Tongue (tissue), 2 donors: ENCODE results near the gene CELF6. TPM values are rescaled to one million over a fixed set of nuclear protein-coding genes. Genes with fewer than 3 reads are reported as not detected.

Experiments used
- DNase-seq: peaks from one replicate; pipeline ENCODE4 v3.0.0-alpha.2; 2015
- total RNA-seq: library from RNA; depleted of rRNA; stranded (reverse); fragments of >200 nt; gene quantifications from one replicate; pipeline ENCODE4 v1.2.3, GENCODE V29; 2014

CELF6 gene
- total RNA-seq, result 1.3 TPM

DNA sequence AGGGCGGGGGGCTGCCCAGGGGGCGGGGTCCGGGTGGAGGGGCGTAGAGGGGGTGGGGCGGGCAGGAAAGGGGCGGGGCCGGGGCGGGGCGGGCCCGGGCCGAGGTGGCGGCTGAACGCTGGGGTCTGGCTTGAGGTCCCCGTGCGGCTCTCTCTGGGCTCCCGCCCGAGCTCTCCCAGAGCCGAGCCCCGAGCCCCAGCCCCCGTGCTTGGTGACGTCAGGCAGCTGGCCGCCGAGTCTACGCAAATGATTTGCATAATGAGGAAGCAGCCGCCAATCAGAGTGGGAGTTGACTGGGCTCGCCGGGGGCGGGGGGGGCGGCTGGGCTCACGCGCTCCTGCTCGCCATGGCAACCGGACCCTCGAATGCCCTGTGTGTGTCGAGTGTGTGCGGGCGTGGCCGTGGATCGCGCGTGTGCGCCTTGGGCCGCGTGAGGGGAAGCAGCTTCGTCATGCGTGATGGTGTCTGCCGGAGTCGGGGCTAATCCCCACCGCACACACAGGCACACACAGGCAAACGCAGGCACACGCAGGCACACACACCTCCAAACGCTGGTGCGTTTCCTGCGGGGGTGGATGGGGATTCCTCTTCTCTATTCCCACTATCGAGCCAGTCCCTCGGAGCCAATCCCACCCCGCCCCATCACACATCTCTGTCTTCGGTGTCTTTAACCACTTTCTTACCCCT, at the start of gene CELF6:
Gene CELF6, minus strand, starts transcription at position 173 of the 687 bp plus-strand sequence. CDS start 283 bp downstream, outside the sequence.
- DNase-seq, result peak; percentile 88

DNA sequence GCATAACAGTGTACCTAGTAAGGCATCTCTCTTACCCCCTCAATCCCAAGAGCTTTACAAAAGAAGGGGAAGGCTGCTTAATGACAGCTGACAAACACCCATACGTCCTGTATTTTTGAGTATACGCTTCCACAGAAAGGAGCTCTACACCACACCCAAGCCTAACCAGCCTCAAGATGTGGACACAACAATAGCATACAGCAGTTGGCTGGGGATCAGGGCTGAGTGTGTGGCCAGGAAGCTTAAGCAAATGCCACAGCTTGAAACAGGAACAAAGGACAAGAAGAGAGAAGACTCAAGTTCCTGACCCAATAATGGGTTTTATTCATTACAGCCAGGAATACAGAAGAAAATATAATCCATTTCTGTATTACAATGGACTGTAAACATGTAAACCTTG, 48.9 kb upstream of the CELF6 start:
- DNase-seq, result no peak

DNA sequence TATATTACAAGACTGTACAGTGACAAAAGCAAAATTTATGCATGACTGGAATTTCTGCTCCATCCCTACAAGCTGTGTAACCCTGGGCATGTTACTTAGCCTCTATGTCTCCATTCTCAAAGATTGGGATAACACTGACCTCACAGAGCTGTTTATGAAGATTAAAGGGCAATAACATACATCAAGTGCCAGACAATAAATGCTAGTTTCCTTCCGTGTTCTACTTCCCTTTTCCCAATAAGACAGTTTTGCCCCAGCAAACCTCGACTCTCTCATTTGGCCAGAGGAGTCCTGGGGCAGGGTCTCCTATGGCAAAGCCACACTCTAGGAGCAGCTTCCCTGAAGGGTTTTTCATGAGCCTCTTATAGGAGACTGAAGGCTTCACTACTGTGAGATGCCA, 48.4 kb upstream of the CELF6 start:
- DNase-seq, result no peak

DNA sequence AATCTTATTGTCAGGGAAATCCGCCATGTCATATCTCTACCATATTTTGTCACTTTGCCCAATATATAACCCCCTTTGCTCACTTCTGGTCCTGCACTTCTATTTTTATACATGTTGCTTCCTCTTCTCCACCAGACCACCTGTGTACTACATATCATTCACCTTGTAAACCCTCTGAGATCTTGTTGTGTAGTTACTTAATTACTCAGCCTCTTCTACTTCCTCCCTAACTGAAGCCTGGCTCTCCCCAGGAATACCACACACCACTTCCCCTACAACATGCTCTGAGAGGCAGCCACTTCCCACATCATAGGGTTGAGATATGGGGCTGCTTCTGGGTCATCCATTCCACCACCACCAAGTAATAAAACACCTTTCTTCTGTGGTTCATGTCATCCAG, 45.9 kb upstream of the CELF6 start:
- no peak for DNase-seq

DNA sequence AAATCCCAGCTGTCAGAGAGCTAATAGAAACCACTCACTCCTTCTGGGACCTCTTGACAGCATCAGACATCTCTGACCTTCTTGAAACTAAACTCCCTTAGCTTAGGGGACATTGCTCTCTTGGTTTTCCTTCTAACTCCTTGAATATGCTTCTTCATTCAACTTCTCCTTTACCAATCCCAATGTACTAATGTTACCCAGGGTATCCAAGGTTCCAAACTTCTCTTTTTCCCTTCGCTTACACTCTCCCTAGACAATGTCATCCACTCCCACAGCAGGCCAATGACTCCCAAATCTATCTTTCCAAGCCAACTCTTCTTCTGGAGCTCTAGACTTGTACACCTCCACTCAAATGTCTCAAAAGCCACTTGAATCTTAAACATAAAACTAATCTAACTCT, 41.2 kb upstream of the CELF6 start:
- no peak for DNase-seq

DNA sequence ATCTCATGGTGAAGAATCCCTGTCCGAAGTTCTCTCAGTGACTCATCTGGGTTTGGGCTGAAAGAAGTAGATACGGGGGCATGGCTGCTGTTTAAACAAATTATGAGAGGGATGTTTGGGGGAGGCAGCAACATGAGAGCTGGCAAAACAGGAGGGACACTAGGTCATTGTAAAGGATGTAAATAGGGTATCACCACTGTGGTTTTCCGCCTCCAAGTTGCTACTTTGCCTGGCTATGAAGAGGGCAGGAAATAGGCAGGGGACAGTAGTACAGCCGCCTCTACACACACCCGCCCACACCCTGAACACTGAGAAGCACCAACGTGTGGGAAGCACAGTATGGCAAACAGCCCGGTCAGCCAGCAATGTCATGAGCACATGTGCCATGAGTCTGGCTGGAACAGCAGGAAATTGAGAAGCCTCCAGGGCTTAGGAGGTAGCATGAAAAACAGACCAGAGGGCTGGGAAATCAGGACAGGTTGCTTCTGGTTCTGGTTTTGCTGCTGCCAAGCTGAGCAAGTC, 38.8 kb upstream of the CELF6 start:
- DNase-seq, result peak; percentile 56

DNA sequence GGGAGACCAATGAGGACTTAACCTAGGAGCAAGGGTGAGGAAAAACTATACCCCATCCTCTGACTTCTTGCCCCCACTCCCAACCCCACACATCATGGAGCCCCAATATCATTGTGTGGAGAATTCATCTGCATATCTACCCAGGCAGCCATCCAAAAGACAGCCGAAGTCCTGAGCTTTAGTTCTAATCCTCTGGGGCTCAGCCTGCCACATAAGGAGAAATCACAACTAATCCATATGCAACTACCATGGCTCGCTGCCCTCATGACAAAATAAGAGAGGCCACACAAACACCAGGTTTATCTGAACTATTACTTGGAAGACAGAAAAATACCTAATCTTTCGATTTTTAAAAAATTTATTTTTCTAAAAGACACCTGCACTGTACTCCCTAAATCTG, 38.2 kb upstream of the CELF6 start:
- DNase-seq, result no peak

DNA sequence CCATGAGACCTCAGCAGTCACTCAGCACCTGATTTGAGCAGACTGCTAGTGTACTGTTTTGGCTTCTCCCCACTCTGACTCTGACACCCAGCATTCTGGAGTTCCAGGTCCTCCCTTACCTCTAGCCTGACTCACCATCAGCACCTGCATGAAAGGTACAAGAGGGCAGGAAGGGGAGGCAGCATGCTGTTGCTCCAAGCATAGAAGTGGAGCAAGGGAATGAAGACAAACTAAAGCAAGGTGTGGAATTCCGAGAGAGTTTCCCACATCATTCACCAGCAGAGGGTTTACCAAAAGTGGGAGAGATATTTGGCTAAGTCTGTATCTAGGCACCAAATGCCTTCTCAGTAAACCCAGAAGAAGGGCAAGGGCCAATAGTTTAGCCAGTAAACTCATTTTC, 34.5 kb upstream of the CELF6 start:
- DNase-seq, result no peak

DNA sequence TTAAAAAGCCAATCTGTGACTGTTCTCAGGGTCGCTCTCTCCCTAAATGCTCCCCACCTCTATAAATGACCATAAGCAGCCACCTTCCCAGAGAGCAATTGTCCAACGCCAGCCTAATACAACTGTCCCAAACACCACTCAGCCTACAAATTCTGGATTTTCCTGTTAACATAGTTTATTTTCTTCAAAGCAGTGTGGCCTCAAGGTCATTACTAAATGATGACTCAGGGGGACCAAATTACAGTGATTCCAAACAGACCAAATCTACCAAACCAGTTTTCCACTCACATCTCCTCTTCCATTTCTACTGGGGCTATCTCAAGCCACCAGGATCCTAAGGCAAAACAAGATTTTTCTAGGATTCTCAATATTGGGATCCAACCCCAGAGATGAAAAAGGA, 33.3 kb upstream of the CELF6 start:
- DNase-seq, result no peak

DNA sequence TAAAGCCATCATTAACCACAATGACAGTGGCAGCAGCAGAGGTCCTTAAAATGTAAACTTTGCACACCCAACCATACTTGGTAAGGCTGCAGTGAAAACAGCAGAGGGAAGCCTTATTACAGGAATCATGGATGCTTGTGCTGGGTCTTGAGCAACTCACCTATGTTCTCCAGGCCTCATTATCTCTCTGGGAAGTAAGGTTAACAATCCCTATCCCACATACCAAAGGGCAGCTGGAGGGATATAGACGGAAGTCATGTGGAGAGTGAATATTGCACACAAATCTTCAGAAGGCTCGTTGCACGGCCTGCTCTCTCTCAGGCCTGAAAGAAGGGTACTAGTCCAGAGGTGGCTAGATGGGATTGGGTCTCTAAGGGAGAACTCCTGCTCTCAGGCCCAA, 25.8 kb upstream of the CELF6 start:
- no peak for DNase-seq

DNA sequence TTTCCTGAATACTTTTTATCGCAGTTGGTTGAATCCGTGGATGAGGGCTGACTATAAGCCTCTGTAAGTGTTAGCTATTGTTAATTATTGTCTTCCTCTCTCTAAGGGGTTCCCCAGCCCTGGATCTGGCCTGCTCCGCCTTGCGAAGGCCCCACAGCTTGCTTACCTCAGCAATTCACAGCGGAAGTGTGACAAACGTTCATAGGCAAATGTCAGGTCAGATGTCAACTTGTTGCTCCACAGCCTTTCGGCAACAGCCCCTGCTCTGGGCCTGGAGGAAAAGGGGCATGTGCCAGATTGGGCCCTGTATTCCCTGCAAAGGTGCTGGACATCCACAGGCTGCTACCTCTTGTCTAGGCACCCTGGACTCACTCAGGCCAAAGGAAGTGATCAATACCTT, 25.3 kb upstream of the CELF6 start:
- no peak for DNase-seq

DNA sequence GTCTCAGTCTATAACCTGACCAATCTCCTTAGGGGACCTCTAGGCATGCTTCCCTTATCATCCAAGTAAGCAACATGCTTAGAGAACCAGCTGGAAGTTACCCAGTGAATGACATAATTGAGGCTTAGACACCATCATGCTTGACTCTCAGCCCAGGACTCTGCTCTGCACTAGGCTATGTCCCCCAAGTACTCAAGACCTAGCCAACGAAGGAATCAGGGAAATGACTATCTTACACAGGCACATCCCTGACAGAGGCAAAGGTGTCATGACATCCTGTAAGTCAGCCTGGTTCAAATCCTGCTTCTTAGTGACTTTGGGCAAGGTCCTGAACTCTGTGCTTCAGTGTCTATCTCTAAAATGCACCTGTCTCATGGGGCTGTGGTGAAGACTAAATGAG, 24.6 kb upstream of the CELF6 start:
- no peak for DNase-seq

DNA sequence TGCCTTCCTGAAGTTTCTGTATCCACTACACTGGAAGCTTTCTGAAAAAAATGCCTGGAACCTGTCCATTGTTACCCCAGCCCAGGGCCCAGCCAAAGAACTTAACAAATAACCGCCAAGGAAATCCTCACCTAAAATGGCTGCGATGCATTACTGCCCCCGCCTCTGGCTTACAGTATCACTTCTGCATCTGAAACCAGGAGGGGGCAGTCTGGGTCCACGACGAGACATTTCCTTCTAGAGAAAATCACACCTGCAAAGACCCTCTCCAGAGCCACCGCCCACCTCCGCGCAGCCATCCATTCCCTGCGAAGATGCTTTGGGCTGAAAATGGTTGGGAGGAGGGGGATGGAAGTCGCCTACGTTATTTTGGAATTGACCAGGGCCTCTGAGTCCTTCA, 22.4 kb upstream of the CELF6 start:
- DNase-seq, result peak; percentile 13

DNA sequence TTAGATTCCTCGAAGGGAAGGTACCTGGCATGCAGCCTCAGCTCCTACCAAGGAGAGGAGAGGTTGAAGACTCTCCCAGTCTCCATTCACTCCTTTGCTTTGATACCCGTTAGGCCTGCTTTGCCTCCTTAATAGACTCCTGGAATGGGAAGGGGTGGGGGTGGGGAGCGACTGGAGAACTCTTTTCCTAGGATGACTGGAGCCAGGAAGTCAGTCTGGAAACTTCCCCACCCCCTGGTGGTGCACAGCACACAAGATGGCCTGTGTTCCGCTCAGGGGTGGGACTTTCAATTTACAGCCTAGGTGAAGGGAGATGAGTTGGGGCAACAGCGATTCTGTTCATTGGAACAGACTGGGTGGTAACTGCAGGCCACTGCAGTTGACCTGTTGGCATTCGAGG, 21.4 kb upstream of the CELF6 start:
- DNase-seq, result no peak

DNA sequence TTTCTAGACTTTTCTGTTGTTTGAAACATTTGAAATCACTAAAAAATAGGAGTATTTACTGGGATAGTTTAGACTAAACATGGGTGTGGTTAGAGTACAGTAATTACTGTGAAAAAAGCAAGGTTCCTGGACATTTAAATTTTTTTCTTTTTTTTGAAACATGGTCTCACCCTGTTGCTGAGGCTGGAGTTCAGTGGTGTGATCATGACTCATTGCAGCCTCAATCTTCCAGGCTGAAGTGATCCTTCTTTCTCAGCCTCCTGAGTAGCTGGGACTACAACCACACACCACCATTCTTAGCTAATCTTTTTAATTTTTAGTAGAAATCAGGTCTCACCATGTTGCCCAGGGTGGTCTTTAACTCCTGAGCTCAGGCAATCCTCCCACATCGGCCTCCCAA, 20.4 kb upstream of the CELF6 start:
- DNase-seq, result no peak

DNA sequence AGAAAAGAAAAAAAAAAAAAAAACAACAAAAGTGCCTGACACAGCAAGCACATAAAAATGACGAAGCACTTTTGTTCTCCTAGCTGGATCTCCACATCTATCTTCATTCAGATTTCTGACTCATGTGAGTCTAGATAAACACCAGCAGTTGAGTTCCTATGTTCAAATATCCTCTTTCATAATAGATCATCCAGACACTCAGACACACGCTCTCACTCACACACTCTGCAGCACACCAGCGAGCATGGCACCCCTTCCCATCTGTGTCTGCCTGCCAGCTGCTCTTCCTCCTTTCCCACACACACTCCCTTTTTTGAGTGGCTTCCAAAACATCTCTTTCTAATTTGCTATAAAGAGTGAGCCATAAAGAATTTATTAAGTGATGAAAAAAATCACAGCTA, 19.8 kb upstream of the CELF6 start:
- DNase-seq, result peak; percentile 73

DNA sequence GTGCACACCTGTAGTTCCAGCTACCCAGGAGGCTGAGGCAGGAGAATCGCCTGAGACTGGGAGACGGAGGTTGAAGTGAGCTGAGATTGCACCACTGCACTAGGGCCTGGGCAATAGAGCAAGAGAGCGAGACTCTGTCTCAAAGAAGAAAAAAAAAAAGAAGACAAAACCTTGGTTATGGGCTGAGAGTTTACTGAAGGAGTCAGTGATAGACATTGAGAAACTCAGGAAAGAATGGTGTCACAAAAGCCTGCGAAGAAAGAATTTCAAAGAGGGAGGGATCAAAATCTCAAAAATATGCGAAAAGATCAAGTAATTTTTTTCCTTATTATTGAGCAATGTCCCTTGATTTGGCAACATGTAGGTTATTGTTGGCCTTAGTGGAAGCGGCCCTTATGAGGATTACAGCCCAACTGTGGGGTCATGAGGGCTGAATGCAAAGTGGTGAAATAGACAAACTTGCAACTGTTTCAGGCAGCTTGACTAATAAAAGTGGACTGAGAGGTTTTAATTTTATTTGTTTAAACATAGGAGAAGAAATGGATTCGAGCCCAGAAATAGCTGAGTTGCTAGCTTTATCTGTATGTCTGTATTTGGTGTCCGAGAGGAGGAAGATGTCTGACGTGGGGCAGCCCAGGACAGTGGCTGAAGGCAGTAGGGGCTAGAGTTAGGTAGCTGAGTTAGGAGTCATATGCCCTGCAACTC, 18.8 kb upstream of the CELF6 start:
- DNase-seq, result no peak

DNA sequence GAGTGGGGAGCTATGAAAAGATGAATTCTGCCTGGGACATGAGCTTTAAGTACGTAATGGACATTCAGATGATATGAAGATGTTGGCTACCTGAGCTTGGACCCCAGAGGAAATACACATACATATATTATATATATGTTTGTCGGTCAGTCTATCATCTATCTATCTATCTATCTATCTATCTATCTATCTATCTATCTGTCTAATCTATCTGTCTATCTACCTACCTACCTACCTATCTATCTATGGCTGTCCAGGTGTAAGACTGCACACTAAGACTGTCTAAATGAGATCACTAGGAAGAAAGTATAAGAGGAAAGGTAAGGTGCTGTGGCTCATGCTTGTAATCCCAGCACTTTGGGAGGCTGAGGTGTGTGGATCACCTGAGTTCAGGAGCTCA, 18.2 kb upstream of the CELF6 start:
- DNase-seq, result no peak

DNA sequence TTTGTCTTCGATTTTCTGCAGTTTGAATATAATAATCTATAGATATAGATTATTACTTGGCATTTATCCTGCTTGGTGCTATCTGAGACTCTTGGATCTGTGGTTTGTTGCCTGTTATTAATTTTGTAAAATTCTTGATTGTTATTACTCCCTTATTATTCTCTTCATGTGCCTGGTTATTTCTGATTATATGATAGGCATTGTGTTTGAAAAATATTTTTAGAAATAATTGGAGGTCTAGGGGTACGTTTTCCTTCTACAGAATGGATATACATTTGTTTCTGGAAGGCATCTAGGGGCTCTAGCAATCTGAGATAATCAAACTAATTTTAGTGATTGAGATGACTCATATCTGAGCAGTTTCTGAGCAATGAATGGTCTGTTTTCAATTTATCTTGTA, 14.9 kb upstream of the CELF6 start:
- DNase-seq, result no peak

DNA sequence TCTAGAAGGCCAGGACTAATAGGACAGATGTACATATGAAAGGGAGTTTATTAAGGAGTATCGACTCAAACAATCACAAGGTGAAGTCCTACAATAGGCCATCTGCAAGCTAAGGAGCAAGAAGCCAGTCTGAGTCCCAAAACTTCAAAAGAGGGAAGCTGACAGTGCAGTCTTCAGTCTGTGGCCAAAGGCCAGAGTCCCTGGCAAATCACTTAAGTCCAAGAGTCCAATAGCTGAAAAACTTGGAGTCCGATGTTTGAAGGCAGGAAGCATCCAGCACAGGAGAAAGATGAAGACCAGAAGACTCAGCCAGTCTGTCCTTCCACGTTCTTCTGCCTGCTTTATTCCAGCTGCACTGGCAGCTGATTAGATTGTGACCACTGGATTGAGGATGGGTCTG, 11.1 kb upstream of the CELF6 start:
- DNase-seq, result no peak

DNA sequence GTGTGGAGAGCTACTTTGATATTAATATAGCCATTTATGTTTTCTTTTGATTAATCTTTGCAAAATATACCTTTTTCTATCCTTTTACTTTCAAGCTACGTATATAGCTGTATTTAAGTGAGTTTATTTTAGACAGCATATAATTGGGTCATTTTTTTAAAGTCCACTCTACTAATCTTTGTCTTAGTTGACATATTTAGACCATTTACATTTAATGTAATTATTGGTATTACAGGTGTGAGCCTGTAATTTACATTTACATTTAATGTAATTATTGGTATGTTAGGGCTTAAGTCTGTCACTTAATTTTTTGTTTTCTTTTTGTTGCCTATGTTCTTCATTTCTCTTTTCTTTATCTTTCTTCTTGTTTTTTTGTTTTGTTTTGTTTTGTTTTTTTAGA, 3.8 kb upstream of the CELF6 start:
- no peak for DNase-seq

DNA sequence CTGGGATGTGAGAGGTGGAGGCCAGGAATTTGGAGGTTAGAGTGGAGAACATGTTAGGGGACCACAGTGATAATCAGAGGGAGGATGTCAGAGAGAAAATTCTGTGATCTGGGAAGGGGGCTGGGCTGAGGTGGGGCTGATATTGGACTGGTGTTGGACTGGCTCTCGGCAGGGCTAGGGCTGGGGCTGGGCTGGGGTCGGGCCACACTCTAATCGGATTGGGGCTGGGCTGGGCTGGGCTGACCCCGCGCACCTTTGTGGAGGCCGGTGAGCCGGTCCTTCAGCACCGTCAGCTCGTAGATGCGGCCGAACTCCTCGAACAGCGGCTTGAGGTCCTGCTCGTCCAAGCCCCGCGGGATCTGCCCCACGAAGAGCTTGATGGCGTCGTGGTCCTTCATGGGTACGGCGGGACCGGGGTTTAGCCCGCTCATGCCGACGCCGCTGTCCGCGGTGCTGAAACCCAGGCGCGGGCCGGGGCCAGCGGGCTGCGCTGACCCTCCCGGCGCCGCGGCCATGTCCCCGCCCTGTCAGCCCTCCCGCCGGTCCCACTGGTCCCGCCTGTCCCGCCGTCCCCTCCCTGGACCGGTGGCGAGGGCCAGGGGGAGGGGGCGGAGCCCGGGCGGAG, 485 bp downstream of the CELF6 start:
- peak; percentile 88 for DNase-seq

DNA sequence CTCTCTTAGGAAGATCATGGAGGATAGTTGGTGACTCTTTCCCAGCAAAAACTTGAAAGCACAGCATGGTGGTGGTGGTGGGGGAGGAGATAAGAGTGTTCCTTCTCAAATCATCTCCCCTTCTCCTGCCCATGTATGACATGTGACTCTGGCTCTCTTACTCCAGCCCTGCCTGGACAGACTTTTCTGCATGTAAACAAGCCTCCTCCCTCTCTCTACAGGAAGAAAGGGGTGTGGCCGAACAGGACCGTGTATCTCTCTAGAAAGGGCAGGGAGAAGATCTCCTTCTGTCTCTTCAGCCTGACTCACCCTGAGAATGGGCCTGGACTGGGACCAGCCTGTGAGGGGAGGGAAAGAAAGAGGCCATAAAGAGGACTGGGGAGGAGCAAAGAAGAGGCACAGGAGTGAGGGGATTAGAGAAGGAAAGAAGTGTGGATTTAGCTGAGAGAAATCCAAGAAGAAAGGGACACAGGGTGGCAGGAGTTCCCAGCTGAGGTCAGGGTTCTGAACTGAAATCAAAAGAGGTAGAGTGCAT, 1.5 kb downstream of the CELF6 start:
- no peak for DNase-seq
